ENCODE data around the gene ERCC6L. TPM values are rescaled to one million over a fixed set of nuclear protein-coding genes. Genes with fewer than 3 reads are reported as not detected.
"Not testable (repeated sequence)": the region's sequence is repeated elsewhere in the genome, so short reads cannot be mapped to it uniquely, and the experiment has no call there.

Gene ERCC6L
- total and polyA plus RNA-seq, 8 donors, result 0.46 to 2.6 (median 1.0) TPM; not detected in 2

DNA sequence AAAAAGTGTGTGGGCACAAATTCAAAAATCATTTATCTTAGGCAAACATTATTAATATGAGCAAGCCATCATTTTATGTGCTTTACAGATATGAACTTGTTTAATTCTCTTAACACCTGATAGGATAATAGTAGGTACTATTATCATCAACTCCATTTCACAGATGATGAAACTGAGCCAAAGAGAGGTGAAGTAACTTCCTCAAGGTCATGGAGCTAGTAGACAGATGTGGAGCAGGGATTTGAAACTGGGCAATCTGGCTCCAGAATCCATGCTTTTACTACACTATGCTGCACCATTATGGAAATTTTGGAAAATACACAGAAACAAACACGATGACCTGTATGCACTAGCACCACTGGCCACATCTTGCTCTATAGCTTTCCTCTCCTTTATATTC, 58.3 kb downstream of the ERCC6L start:
- TF ChIP-seq POLR2A (IDR thresholded peaks at IDR 0.05) (no peak), EP300 (IDR thresholded peaks at IDR 0.05) (no peak), POLR2AphosphoS5 (IDR thresholded peaks at IDR 0.05) (no peak)
- TF ChIP-seq, protein P1, sequence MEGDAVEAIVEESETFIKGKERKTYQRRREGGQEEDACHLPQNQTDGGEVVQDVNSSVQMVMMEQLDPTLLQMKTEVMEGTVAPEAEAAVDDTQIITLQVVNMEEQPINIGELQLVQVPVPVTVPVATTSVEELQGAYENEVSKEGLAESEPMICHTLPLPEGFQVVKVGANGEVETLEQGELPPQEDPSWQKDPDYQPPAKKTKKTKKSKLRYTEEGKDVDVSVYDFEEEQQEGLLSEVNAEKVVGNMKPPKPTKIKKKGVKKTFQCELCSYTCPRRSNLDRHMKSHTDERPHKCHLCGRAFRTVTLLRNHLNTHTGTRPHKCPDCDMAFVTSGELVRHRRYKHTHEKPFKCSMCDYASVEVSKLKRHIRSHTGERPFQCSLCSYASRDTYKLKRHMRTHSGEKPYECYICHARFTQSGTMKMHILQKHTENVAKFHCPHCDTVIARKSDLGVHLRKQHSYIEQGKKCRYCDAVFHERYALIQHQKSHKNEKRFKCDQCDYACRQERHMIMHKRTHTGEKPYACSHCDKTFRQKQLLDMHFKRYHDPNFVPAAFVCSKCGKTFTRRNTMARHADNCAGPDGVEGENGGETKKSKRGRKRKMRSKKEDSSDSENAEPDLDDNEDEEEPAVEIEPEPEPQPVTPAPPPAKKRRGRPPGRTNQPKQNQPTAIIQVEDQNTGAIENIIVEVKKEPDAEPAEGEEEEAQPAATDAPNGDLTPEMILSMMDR (IDR thresholded peaks at IDR 0.05), result no peak
- Histone ChIP-seq H3K9me3 (no peaks in the 10 kb centered on the region), H3K27ac (peak overlapping the region in 4 of 5 donors; percentile 78 to 85 (median 84)), H3K4me1 (peaks cover 0 to 23% (median 14%) of the 10 kb centered on the region in 4 donors), H3K27me3 (peaks cover 0 to 7% (median 0%) of the 10 kb centered on the region in 3 donors), H3K36me3 (no peaks in the 10 kb centered on the region), H3K4me3 (peak overlapping the region in 2 of 4 donors; percentile 64 to 79)
- peak in 1 of 2 donors; percentile 6 for DNase-seq
- 18 to 72% (median 32%) methylated on average over 1 of the region's 1 CpG for WGBS, 5 donors
- intact Hi-C loops (cut with DNase I; ENCODE audit: low total_unique reads), result no loop called here

DNA sequence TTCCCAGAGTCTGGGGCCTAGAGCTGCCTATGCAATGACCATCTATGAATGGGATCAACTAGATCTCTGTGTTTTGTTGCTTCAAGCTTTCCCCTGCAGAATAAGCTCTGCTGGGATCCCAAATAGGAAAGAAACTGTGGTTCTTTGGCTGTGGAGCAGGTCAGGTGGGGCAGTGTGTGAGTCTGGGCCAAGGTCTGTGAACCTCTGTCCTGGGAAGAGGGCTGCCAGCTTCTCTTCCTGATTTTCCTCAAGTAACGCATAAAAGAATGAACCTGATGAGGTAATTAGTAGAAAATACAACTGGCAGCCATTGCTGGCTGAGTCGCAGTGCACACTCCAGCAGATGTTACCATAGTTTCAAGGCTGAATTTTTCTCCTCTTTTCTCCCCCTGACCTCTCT, 61.8 kb downstream of the ERCC6L start:
- no peak for TF ChIP-seq POLR2A (IDR thresholded peaks at IDR 0.05)
- TF ChIP-seq EP300 (IDR thresholded peaks at IDR 0.05), result no peak
- TF ChIP-seq, protein P1 (IDR thresholded peaks at IDR 0.05), result no peak
- TF ChIP-seq POLR2AphosphoS5 (IDR thresholded peaks at IDR 0.05), result no peak
- no peaks in the 10 kb centered on the region for H3K9me3 ChIP-seq
- peaks cover 0 to 6% (median 2%) of the 10 kb centered on the region in 4 donors for H3K4me1 ChIP-seq
- no peak overlapping the region for H3K4me3 ChIP-seq
- intact Hi-C loops (cut with DNase I; ENCODE audit: low total_unique reads), result no loop called here
- H3K27me3 ChIP-seq, result peaks cover 0 to 12% (median 0%) of the 10 kb centered on the region in 3 donors
- no peaks in the 10 kb centered on the region for H3K36me3 ChIP-seq
- no peak overlapping the region for H3K27ac ChIP-seq
- WGBS, 5 donors, result 75 to 91% (median 77%) methylated on average over 2 of the region's 2 CpGs
- no peak for DNase-seq

DNA sequence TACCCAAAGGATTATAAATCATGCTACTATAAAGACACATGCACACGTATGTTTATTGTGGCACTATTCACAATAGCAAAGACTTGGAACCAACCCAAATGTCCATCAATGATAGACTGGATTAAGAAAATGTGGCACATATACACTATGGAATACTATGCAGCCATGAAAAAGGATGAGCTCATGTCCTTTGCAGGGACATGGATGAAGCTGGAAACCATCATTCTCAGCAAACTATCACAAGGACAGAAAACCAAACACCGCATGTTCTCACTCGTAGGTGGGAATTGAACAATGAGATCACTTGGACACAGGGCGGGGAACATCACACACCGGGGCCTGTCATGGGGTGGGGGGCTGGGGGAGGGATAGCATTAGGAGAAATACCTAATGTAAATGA, 62.5 kb downstream of the ERCC6L start:
- H3K4me3 ChIP-seq; intact Hi-C loops (cut with DNase I; ENCODE audit: low total_unique reads); H3K27me3 ChIP-seq; DNase-seq; H3K9me3 ChIP-seq; H3K36me3 ChIP-seq; H3K4me1 ChIP-seq; H3K27ac ChIP-seq: not testable (repeated sequence)
- 83 to 100% (median 93%) methylated on average over 1 to 5 of the region's 5 CpGs for WGBS, 5 donors

DNA sequence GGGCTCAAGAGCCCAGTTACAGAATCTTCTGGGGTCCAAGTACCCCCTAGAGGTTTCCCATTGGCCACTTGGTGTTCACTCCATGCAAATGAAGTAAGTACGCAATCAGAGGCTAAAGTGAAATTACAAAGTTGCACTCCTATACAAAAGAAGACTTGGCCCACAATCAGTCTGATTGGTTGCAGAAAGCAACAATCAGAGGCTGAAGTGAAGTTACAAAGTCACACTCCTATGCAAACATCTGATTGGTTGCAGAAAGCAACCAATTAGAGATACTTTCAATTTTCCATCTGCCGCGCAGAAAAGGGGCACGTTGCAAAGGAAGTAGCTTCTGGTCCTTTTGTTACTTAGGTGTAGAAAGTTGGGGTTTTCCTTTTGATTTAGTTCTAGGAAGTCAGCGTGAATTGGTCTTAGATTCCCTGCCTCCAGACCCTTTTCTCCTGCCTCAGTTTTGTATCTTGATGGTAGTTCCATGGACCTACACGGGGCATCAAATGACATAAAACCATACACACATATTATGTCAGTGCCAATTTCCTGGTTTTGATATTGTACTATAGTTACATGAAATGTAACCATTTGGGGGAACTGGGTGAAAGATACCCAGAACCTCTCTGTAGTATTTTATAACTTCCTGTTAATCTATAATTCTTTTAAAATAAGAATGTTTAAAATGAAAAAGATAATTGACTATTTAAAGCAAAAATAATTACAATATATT, 69.7 kb downstream of the ERCC6L start:
- TF ChIP-seq EP300 (IDR thresholded peaks at IDR 0.05), result no peak
- TF ChIP-seq POLR2AphosphoS5 (IDR thresholded peaks at IDR 0.05), result no peak
- TF ChIP-seq, protein P1 (IDR thresholded peaks at IDR 0.05), result no peak
- no peak for TF ChIP-seq POLR2A (IDR thresholded peaks at IDR 0.05)
- Histone ChIP-seq H3K27me3 (peaks cover 0 to 10% (median 0%) of the 10 kb centered on the region in 3 donors), H3K9me3 (no peaks in the 10 kb centered on the region), H3K27ac (no peak overlapping the region), H3K4me3 (peak overlapping the region in 1 of 4 donors; percentile 23), H3K4me1 (peaks cover 0 to 4% (median 0%) of the 10 kb centered on the region in 4 donors), H3K36me3 (no peaks in the 10 kb centered on the region)
- no peak for DNase-seq
- 49 to 71% (median 63%) methylated on average over 5 to 6 of the region's 6 CpGs for WGBS, 5 donors
- intact Hi-C loops (cut with DNase I; ENCODE audit: low total_unique reads), result no loop called here

DNA sequence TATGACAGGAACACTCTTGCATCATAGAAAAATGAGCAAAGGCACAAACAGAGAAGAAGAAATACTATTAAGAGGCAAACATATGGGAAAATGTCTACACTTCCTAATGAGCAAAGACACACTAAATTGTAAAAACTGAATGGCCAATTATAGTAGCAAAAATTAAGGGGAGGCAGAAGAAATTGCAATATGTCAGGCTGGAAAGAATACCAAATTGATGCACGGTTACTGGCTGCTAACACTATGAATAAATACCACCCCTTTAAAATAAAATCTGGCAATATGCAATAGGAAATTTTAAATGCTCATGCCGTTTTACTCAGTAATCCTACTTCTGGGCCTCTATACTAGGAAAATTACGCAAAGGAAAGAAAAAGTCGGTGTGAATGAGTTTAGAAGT, 73.3 kb downstream of the ERCC6L start:
- peaks cover 0 to 8% (median 0%) of the 10 kb centered on the region in 3 donors for H3K27me3 ChIP-seq
- no peak overlapping the region for H3K27ac ChIP-seq
- H3K4me1 ChIP-seq, result peaks cover 0 to 4% (median 0%) of the 10 kb centered on the region in 4 donors
- TF ChIP-seq, protein P1 (IDR thresholded peaks at IDR 0.05), result no peak
- TF ChIP-seq POLR2AphosphoS5 (IDR thresholded peaks at IDR 0.05), result no peak
- TF ChIP-seq EP300 (IDR thresholded peaks at IDR 0.05), result no peak
- TF ChIP-seq POLR2A (IDR thresholded peaks at IDR 0.05), result no peak
- 65 to 82% (median 75%) methylated on average over 4 of the region's 4 CpGs for WGBS, 5 donors
- no peak overlapping the region for H3K4me3 ChIP-seq
- H3K36me3 ChIP-seq, result no peaks in the 10 kb centered on the region
- intact Hi-C loops (cut with DNase I; ENCODE audit: low total_unique reads), result no loop called here
- no peaks in the 10 kb centered on the region for H3K9me3 ChIP-seq
- DNase-seq, result no peak

Measured in stomach (tissue), 9 donors.